ENCODE data around the gene TIA1.

DNA sequence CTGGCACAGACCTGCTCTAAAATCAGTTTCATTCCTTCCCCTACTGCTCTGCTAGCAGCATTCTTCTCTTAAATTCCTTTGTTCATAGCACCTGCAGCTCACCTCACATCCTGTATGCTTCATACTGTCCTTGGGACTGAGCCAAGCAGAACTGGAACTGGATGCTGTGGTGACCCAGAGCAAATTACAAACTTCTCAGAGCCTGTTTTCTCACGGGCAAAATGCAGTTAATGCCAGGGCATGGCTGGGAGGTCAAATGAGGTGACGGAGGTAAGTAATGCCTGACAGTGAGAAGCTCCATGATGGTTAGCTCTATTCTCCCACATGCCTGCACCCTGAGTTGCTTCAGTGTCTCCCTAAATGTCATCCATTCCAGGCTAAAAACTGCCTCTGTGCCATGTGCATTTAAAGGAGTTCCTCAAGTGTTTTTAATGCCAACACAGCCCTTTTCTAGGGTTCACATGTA lies 87.3 kb downstream of the TIA1 start:
- TF ChIP-seq, protein P1, sequence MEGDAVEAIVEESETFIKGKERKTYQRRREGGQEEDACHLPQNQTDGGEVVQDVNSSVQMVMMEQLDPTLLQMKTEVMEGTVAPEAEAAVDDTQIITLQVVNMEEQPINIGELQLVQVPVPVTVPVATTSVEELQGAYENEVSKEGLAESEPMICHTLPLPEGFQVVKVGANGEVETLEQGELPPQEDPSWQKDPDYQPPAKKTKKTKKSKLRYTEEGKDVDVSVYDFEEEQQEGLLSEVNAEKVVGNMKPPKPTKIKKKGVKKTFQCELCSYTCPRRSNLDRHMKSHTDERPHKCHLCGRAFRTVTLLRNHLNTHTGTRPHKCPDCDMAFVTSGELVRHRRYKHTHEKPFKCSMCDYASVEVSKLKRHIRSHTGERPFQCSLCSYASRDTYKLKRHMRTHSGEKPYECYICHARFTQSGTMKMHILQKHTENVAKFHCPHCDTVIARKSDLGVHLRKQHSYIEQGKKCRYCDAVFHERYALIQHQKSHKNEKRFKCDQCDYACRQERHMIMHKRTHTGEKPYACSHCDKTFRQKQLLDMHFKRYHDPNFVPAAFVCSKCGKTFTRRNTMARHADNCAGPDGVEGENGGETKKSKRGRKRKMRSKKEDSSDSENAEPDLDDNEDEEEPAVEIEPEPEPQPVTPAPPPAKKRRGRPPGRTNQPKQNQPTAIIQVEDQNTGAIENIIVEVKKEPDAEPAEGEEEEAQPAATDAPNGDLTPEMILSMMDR (IDR thresholded peaks at IDR 0.05; ENCODE audit: low read length) = no peak
- no peak for TF ChIP-seq EZH2 (IDR thresholded peaks at IDR 0.05; ENCODE audit: borderline replicate concordance, low read length)

Data from OCI-LY1 (cell line).